Esophagus squamous epithelium (tissue), 5 donors: ENCODE measurements around the gene ARV1. TPM values are rescaled to one million over a fixed set of nuclear protein-coding genes. Genes with fewer than 3 reads are reported as not detected.

ENCODE experiments used
- DNase-seq: peaks from one replicate; lab custom pipeline; 2025; lab: John Stamatoyannopoulos, UW
- H3K27ac ChIP-seq, 4 donors: fragments of 200-600 bp; sonication (generic); one replicate each; pipeline ENCODE4 v1.5.1; 2016 to 2019; ENCODE audit warnings: mild to moderate bottlenecking in 1 of 4
- H3K27me3 ChIP-seq, 4 donors: fragments of 200-600 bp; sonication (generic); 1 replicate in 3 of 4; 2 replicates in 1 of 4; pipeline versions ENCODE4 v1.5.1 to v1.6.0; 2017 to 2021; ENCODE audit warnings: antibody characterized with exemption in 1 of 4
- H3K36me3 ChIP-seq, 3 donors: fragments of 200-600 bp; sonication (generic); one replicate each; pipeline ENCODE4 v1.5.1; 2016 to 2019
- H3K4me1 ChIP-seq, 3 donors: fragments of 200-600 bp; sonication (generic); one replicate each; pipeline ENCODE4 v1.5.1; 2017 to 2019
- H3K4me3 ChIP-seq, 4 donors: fragments of 200-600 bp; sonication (generic); 1 replicate in 3 of 4; 2 replicates in 1 of 4; pipeline ENCODE4 v1.5.1; 2016 to 2019; ENCODE audit warnings: mild to moderate bottlenecking in 2 of 4, moderate library complexity in 1 of 4
- H3K9me3 ChIP-seq, 3 donors: fragments of 200-600 bp; sonication (generic); one replicate each; pipeline ENCODE4 v1.5.1; 2016 to 2019
- POLR2A ChIP-seq, 4 donors: fragments of 450-650 bp; IDR thresholded peaks; one replicate each; pipeline ENCODE4 v1.6.1; 2017; ENCODE audit warnings: antibody characterized with exemption in 4 of 4, mild to moderate bottlenecking in 4 of 4, moderate library complexity in 3 of 4
- WGBS, 2 donors: methylation state at CpG; one replicate each; pipeline ENCODE4 v1.1.5; 2018; 5-methylcytosine and 5-hydroxymethylcytosine counted together
- intact Hi-C: fragments of 100-400 bp; cut with DNase I; formaldehyde crosslinking; loops from one replicate; pipeline ENCODE4 v1.15.0; 2022
- total RNA-seq, 4 donors: library from RNA; depleted of rRNA; stranded (reverse); fragments of >200 nt; gene quantifications; one replicate each; pipeline ENCODE4 v1.1.0, GENCODE V29; 2016
- TF ChIP-seq, protein P1 (sequence below), 6 experiments: fragments of 450-650 bp in 4 of 6; fragments of 200-600 bp in 2 of 6; sonication (generic) in 2 of 6; IDR thresholded peaks; one replicate each; pipeline ENCODE4 v1.5.1; 2016 to 2019; ENCODE audit warnings: antibody characterized with exemption in 6 of 6, mild to moderate bottlenecking in 4 of 6, moderate library complexity in 4 of 6
- donor health status: DM: yes; HTN: yes; CAD: no.

ARV1 gene
- total RNA-seq, 4 donors from 2014 or later, result 12.5 to 24.7 (median 23.0) TPM

GRCh38 chr1:230965535-230965934, 13.4 kb upstream of the ARV1 start:
- H3K4me1 ChIP-seq, result no peaks in the 10 kb centered on the region
- no peak for TF ChIP-seq POLR2A (IDR thresholded peaks at IDR 0.05)
- TF ChIP-seq, protein P1, sequence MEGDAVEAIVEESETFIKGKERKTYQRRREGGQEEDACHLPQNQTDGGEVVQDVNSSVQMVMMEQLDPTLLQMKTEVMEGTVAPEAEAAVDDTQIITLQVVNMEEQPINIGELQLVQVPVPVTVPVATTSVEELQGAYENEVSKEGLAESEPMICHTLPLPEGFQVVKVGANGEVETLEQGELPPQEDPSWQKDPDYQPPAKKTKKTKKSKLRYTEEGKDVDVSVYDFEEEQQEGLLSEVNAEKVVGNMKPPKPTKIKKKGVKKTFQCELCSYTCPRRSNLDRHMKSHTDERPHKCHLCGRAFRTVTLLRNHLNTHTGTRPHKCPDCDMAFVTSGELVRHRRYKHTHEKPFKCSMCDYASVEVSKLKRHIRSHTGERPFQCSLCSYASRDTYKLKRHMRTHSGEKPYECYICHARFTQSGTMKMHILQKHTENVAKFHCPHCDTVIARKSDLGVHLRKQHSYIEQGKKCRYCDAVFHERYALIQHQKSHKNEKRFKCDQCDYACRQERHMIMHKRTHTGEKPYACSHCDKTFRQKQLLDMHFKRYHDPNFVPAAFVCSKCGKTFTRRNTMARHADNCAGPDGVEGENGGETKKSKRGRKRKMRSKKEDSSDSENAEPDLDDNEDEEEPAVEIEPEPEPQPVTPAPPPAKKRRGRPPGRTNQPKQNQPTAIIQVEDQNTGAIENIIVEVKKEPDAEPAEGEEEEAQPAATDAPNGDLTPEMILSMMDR (IDR thresholded peaks at IDR 0.05), result no peak
- H3K36me3 ChIP-seq, result peaks cover 0 to 7% (median 0%) of the 10 kb centered on the region in 3 donors
- no peak overlapping the region for H3K4me3 ChIP-seq
- no peak for DNase-seq
- H3K27ac ChIP-seq, result no peak overlapping the region
- H3K27me3 ChIP-seq, result no peaks in the 10 kb centered on the region
- intact Hi-C loops, result no loop called here
- no peaks in the 10 kb centered on the region for H3K9me3 ChIP-seq
- 91 to 94% methylated on average over 5 of the region's 5 CpGs for WGBS, 2 donors

DNA sequence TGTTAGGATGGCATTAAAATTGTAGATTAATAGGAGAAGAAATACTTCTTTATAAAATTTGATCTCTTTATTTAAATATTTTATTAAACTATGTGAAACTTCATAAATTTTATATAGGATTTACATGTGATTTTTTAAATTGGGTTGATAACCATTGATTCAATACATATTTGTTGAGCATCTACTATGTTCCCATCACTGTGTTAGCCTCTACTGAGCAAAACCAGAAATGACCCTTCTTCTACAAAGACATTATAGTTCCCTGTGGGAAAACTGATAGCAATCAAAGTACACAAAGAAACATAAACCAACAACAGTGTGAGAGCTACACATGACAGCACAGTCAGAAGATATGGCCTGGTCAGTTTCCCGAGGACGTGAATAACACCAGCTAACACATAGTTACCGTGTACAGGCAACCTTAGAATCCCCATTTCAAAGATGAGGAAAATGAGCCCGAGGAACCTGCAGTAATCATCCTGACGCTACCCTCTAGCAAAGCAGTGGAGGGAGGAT, 12.5 kb upstream of the ARV1 start:
- intact Hi-C loops, result no loop called here
- H3K36me3 ChIP-seq, result no peaks in the 10 kb centered on the region
- WGBS, 2 donors, result 92% methylated on average over 5 of the region's 5 CpGs
- H3K4me3 ChIP-seq, result no peak overlapping the region
- H3K9me3 ChIP-seq, result no peaks in the 10 kb centered on the region
- DNase-seq, result no peak
- H3K27ac ChIP-seq, result no peak overlapping the region
- no peaks in the 10 kb centered on the region for H3K27me3 ChIP-seq
- no peaks in the 10 kb centered on the region for H3K4me1 ChIP-seq
- no peak for TF ChIP-seq POLR2A (IDR thresholded peaks at IDR 0.05)

DNA sequence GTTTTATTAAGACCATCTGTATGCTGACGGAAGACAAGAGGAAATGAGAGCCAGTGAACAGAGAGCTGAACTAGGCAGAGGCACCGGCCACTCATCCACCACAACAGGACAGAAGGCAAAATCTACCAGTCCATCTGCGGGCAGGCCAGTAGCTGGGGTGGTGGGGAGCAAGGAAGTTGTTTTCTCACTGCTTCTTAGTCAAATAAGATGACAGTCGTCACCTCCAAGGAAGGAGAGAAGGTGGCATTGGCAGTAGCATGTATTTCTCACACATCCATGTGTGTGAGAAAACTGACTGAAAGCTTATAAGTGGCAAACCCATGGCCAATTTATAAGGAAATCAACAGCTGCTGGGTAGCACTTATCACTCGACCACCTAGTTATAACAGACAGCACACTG, 8.5 kb upstream of the ARV1 start:
- Histone ChIP-seq H3K4me1 (peaks cover 0 to 5% (median 0%) of the 10 kb centered on the region in 3 donors), H3K27me3 (no peaks in the 10 kb centered on the region), H3K4me3 (no peak overlapping the region), H3K36me3 (no peaks in the 10 kb centered on the region), H3K27ac (no peak overlapping the region), H3K9me3 (no peaks in the 10 kb centered on the region)
- no peak for DNase-seq
- intact Hi-C loops, result no loop called here
- WGBS, 2 donors, result 75 to 78% methylated on average over 4 to 5 of the region's 5 CpGs
- TF ChIP-seq, protein P1 (IDR thresholded peaks at IDR 0.05), result no peak
- TF ChIP-seq POLR2A (IDR thresholded peaks at IDR 0.05), result no peak

GRCh38 chr1:230971771-230972170, 7.1 kb upstream of the ARV1 start:
- TF ChIP-seq, protein P1 (IDR thresholded peaks at IDR 0.05), result no peak
- TF ChIP-seq POLR2A (IDR thresholded peaks at IDR 0.05), result no peak
- Histone ChIP-seq H3K36me3 (peaks cover 0 to 5% (median 0%) of the 10 kb centered on the region in 3 donors), H3K4me1 (peaks cover 0 to 8% (median 0%) of the 10 kb centered on the region in 3 donors), H3K27ac (no peak overlapping the region), H3K9me3 (no peaks in the 10 kb centered on the region), H3K27me3 (no peaks in the 10 kb centered on the region), H3K4me3 (no peak overlapping the region)
- intact Hi-C loops, result no loop called here
- no peak for DNase-seq

GRCh38 chr1:230972855-230973271, 6.0 kb upstream of the ARV1 start:
- 63 to 91% methylated on average over 1 of the region's 1 CpG for WGBS, 2 donors
- H3K9me3 ChIP-seq, result no peaks in the 10 kb centered on the region
- DNase-seq, result no peak
- intact Hi-C loops, result no loop called here
- peaks cover 0 to 5% (median 0%) of the 10 kb centered on the region in 3 donors for H3K36me3 ChIP-seq
- no peaks in the 10 kb centered on the region for H3K27me3 ChIP-seq
- no peak overlapping the region for H3K4me3 ChIP-seq
- TF ChIP-seq, protein P1 (IDR thresholded peaks at IDR 0.05), result no peak
- TF ChIP-seq POLR2A (IDR thresholded peaks at IDR 0.05), result no peak
- peaks cover 0 to 19% (median 7%) of the 10 kb centered on the region in 3 donors for H3K4me1 ChIP-seq
- no peak overlapping the region for H3K27ac ChIP-seq
